H1 (cell line): ENCODE results near the gene SGK1. TPM values are rescaled to one million over a fixed set of nuclear protein-coding genes. Genes with fewer than 3 reads are reported as not detected.

Experiments used
- CTCF ChIA-PET: fragments of 300-600 bp; sonication (Branson Sonifier 250); formaldehyde crosslinking; loops from one replicate; lab custom pipeline; 2021; ENCODE audit not compliant: partially characterized antibody; lab: Charles Lee
- POLR2A ChIA-PET: fragments of 300-600 bp; sonication (Branson Sonifier 250); formaldehyde crosslinking; loops from one replicate; lab custom pipeline; 2021; ENCODE audit warnings: inconsistent platforms; ENCODE audit not compliant: partially characterized antibody; lab: Charles Lee
- DNase-seq, 2 experiments: peaks; one replicate each; pipeline versions ENCODE4 v3.0.0 to v3.0.0-alpha.2; 2010 to 2022; ENCODE audit warnings: low spot score in 2 of 2, low read depth in 1 of 2, mixed read lengths in 1 of 2
- FAIRE-seq: peaks from 2 replicates; lab custom pipeline; 2011; peaks lifted over from hg19 to GRCh38; lab: Jason Lieb, UNC
- H2AFZ ChIP-seq: 2 replicates; pipeline ENCODE4 v1.8.1; 2012; ENCODE audit warnings: low read length, inconsistent platforms
- H2AK5ac ChIP-seq: 2 replicates; pipeline ENCODE4 v1.6.1; 2013; ENCODE audit warnings: low read depth, low read length
- H2BK120ac ChIP-seq: replicated peaks from 2 replicates; pipeline ENCODE3; 2013; ENCODE audit warnings: low read depth, low read length, inconsistent platforms
- H2BK12ac ChIP-seq: 2 replicates; pipeline ENCODE4 v1.6.1; 2013; ENCODE audit warnings: low read depth, low read length
- H2BK15ac ChIP-seq: 2 replicates; pipeline ENCODE4 v1.6.1; 2013; ENCODE audit warnings: low read length
- H2BK20ac ChIP-seq: 2 replicates; pipeline ENCODE4 v1.6.1; 2013; ENCODE audit warnings: low read length
- H2BK5ac ChIP-seq: 2 replicates; pipeline ENCODE4 v1.6.1; 2013; ENCODE audit warnings: low read depth, low read length
- H3K14ac ChIP-seq: 2 replicates; pipeline ENCODE4 v1.6.1; 2013; ENCODE audit warnings: inconsistent platforms; ENCODE audit not compliant: insufficient read length
- H3K18ac ChIP-seq: 2 replicates; pipeline ENCODE4 v1.6.1; 2013; ENCODE audit warnings: low read length; ENCODE audit errors: extremely low read depth
- H3K23ac ChIP-seq: 2 replicates; pipeline ENCODE4 v1.6.1; 2013; ENCODE audit warnings: inconsistent platforms; ENCODE audit not compliant: insufficient read length
- H3K23me2 ChIP-seq: 2 replicates; pipeline ENCODE4 v1.6.1; 2013; ENCODE audit warnings: low read depth, low read length
- H3K27ac ChIP-seq: 2 replicates; pipeline ENCODE4 v1.6.1; 2011; ENCODE audit warnings: low read depth, low read length, inconsistent platforms
- H3K27me3 ChIP-seq, 4 experiments: replicated peaks in 1 of 4; 1 replicate in 1 of 4; 2 replicates in 3 of 4; pipeline versions ENCODE4 v1.6.1 to v1.8.1; 2011 to 2013; ENCODE audit warnings: low read length in 3 of 4, mild to moderate bottlenecking in 3 of 4, inconsistent platforms in 2 of 4, mixed read lengths in 2 of 4, moderate library complexity in 1 of 4; ENCODE audit not compliant: control insufficient read depth in 3 of 4, insufficient read depth in 3 of 4; ENCODE audit errors: extremely low read depth in 1 of 4
- H3K36me3 ChIP-seq, 4 experiments: 2 replicates each; pipeline versions ENCODE4 v1.6.1 to v1.8.1; 2011 to 2013; ENCODE audit warnings: mild to moderate bottlenecking in 4 of 4, low read length in 3 of 4, moderate library complexity in 2 of 4, control low read depth in 1 of 4, inconsistent platforms in 1 of 4; ENCODE audit not compliant: insufficient read depth in 4 of 4, control insufficient read depth in 2 of 4
- H3K4ac ChIP-seq: replicated peaks from 2 replicates; pipeline ENCODE3; 2013; ENCODE audit warnings: low read length, low read depth, mixed read lengths, inconsistent platforms; ENCODE audit not compliant: insufficient read length
- H3K4me1 ChIP-seq, 4 experiments: replicated peaks in 1 of 4; 1 replicate in 1 of 4; 2 replicates in 3 of 4; pipeline versions ENCODE4 v1.6.1 to v1.8.1; 2011 to 2013; ENCODE audit warnings: low read length in 3 of 4, inconsistent platforms in 2 of 4, mixed read lengths in 1 of 4; ENCODE audit not compliant: insufficient read depth in 4 of 4, control insufficient read depth in 3 of 4
- H3K4me2 ChIP-seq, 2 experiments: 2 replicates each; pipeline versions ENCODE4 v1.6.1 to v1.8.1; 2011 to 2013; ENCODE audit warnings: low read depth in 2 of 2, low read length in 2 of 2, control low read depth in 1 of 2, inconsistent platforms in 1 of 2, mild to moderate bottlenecking in 1 of 2; ENCODE audit not compliant: insufficient read depth in 1 of 2
- H3K4me3 ChIP-seq, 4 experiments: fragments of 200-600, 300-600 bp in 1 of 4; sonication (generic), shearing (Covaris generic), sonication (Bioruptor Twin) in 1 of 4; 2 replicates each; pipeline versions ENCODE4 v1.5.1 to v1.8.1; 2011 to 2016; ENCODE audit warnings: low read length in 4 of 4, low read depth in 3 of 4, control low read depth in 2 of 4, inconsistent platforms in 2 of 4, mild to moderate bottlenecking in 2 of 4, mixed read lengths in 1 of 4, moderate library complexity in 1 of 4; ENCODE audit not compliant: insufficient read depth in 2 of 4; ENCODE audit errors: extremely low read depth in 1 of 4
- H3K56ac ChIP-seq: replicated peaks from 2 replicates; pipeline ENCODE3; 2013; ENCODE audit warnings: low read depth, mild to moderate bottlenecking, mixed read lengths, low read length, inconsistent platforms; ENCODE audit not compliant: insufficient read length
- H3K79me1 ChIP-seq: 2 replicates; pipeline ENCODE4 v1.6.1; 2013; ENCODE audit warnings: low read depth, low read length, control low read depth
- H3K79me2 ChIP-seq, 2 experiments: 2 replicates each; pipeline versions ENCODE4 v1.6.1 to v1.8.1; 2012 to 2013; ENCODE audit warnings: low read length in 2 of 2, mild to moderate bottlenecking in 2 of 2, inconsistent platforms in 1 of 2; ENCODE audit not compliant: insufficient read depth in 2 of 2, control insufficient read depth in 1 of 2
- H3K9ac ChIP-seq, 4 experiments: replicated peaks in 1 of 4; 1 replicate in 1 of 4; 2 replicates in 3 of 4; pipeline versions ENCODE4 v1.6.1 to v1.8.1; 2011 to 2013; ENCODE audit warnings: low read depth in 3 of 4, low read length in 3 of 4, control low read depth in 2 of 4, mild to moderate bottlenecking in 2 of 4, moderate library complexity in 2 of 4, inconsistent platforms in 1 of 4; ENCODE audit errors: extremely low read depth in 1 of 4
- H3K9me3 ChIP-seq, 2 experiments: 2 replicates each; pipeline versions ENCODE4 v1.6.1 to v1.8.1; 2012 to 2013; ENCODE audit warnings: mild to moderate bottlenecking in 2 of 2, moderate library complexity in 2 of 2, control low read depth in 1 of 2, inconsistent platforms in 1 of 2, low read depth in 1 of 2, low read length in 1 of 2, mixed read lengths in 1 of 2; ENCODE audit not compliant: insufficient read depth in 2 of 2
- H4K20me1 ChIP-seq, 2 experiments: replicated peaks in 1 of 2; 2 replicates each; pipeline versions ENCODE3 to v1.8.1; 2011 to 2013; ENCODE audit warnings: inconsistent platforms in 2 of 2, low read length in 2 of 2, mild to moderate bottlenecking in 1 of 2; ENCODE audit not compliant: insufficient read depth in 2 of 2, control insufficient read depth in 1 of 2
- H4K5ac ChIP-seq: 2 replicates; pipeline ENCODE4 v1.6.1; 2013; ENCODE audit warnings: low read length, low read depth, mixed read lengths, inconsistent platforms; ENCODE audit not compliant: insufficient read length
- H4K8ac ChIP-seq: 2 replicates; pipeline ENCODE4 v1.8.0; 2013; ENCODE audit warnings: mild to moderate bottlenecking, moderate library complexity, low read length, inconsistent platforms; ENCODE audit not compliant: insufficient read depth; ENCODE audit errors: extremely low read depth
- H4K91ac ChIP-seq: replicated peaks from 2 replicates; pipeline ENCODE3; 2013; ENCODE audit warnings: low read length, mixed read lengths, inconsistent platforms; ENCODE audit not compliant: insufficient read length
- CTBP2 ChIP-seq: IDR thresholded peaks from 2 replicates; pipeline ENCODE4 v1.7.0; 2011; ENCODE audit warnings: borderline replicate concordance, mild to moderate bottlenecking, moderate library complexity, mixed read lengths, low read length; ENCODE audit not compliant: insufficient read depth, insufficient read length
- SP1 ChIP-seq: IDR thresholded peaks from 2 replicates; pipeline ENCODE4 v1.6.1; 2011; ENCODE audit warnings: low read depth, low read length
- WGBS, 2 experiments: shearing (Covaris generic) in 1 of 2; methylation state at CpG; one replicate each; pipeline versions ENCODE4 v1.1.6 to v1.1.7; 2013 to 2015; ENCODE audit warnings: low lambda C conversion rate in 2 of 2, mixed read lengths in 2 of 2, inconsistent platforms in 1 of 2, low coverage in 1 of 2, missing lambda C conversion rate in 1 of 2; ENCODE audit not compliant: insufficient replicate concordance in 2 of 2, insufficient coverage in 1 of 2, insufficient read length in 1 of 2; ENCODE audit errors: extremely low coverage in 1 of 2, missing lambda C conversion rate in 1 of 2; 5-methylcytosine and 5-hydroxymethylcytosine counted together
- polyA plus RNA-seq, 7 experiments: library from polyadenylated mRNA; depleted of rRNA in 3 of 7; stranded (reverse) in 5 of 7; unstranded in 2 of 7; fragments of >200 nt in 5 of 7; fragments of 200-250 nt in 2 of 7; gene quantifications; 1 replicate in 5 of 7; 2 replicates in 1 of 7; 4 replicates in 1 of 7; pipeline versions ENCODE4 v1.2.1 to v1.2.3, GENCODE V29; 2011 to 2013; ENCODE audit warnings: missing spikeins in 2 of 7, mixed read lengths in 2 of 7
- total RNA-seq: library from RNA; stranded (reverse); fragmentation: NEBNext Ultra II Directional; extraction: Animal tissue kit (Norgen Biotek cat#: 25700); gene quantifications from 2 replicates; pipeline ENCODE4 v1.2.1, GENCODE V29; 2021

The SGK1 gene
- total and polyA plus RNA-seq, 2 of the 8 experiments (the other 6 are each of a cell fraction or from before 2014, with no cell fraction given), result 14.5 to 18.4 TPM

GRCh38 chr6:134341999-134342567 is 24.2 kb upstream of the SGK1 start:
- no peak overlapping the region for H2AFZ ChIP-seq
- no peak overlapping the region for H2BK5ac ChIP-seq
- no peak overlapping the region for H3K23ac ChIP-seq
- no peak overlapping the region for H4K5ac ChIP-seq
- no peak overlapping the region for H2AK5ac ChIP-seq
- WGBS, 2 experiments, result 89% methylated on average over 10 of the region's 10 CpGs; no CpG with 5 or more reads in 1 of the 2 experiments
- H2BK12ac ChIP-seq, result no peak overlapping the region
- no peak overlapping the region for H3K4me2 ChIP-seq
- H3K79me1 ChIP-seq, result no peaks in the 10 kb centered on the region
- H4K8ac ChIP-seq, result no peak overlapping the region
- H3K9me3 ChIP-seq, result no peaks in the 10 kb centered on the region
- no peaks in the 10 kb centered on the region for H3K27me3 ChIP-seq
- H3K56ac ChIP-seq, result no peak overlapping the region
- no peaks in the 10 kb centered on the region for H3K79me2 ChIP-seq
- H3K18ac ChIP-seq, result no peak overlapping the region
- no peak overlapping the region for H3K14ac ChIP-seq
- no peak overlapping the region for H2BK15ac ChIP-seq
- H4K91ac ChIP-seq, result no peak overlapping the region
- FAIRE-seq, result no peak
- no peaks in the 10 kb centered on the region for H3K4me1 ChIP-seq
- TF ChIP-seq SP1, result no peak
- TF ChIP-seq CTBP2, result no peak
- TF ChIP-seq, all 59 proteins: peak for 0
- H3K4me3 ChIP-seq, result no peak overlapping the region
- H3K36me3 ChIP-seq, result no peaks in the 10 kb centered on the region
- no peak overlapping the region for H2BK20ac ChIP-seq
- no peak overlapping the region for H2BK120ac ChIP-seq
- no peak for DNase-seq
- H3K23me2 ChIP-seq, result no peaks in the 10 kb centered on the region
- ChIA-PET POLR2A (no interaction called here), CTCF (interaction anchor here (0.9 kb wide), 1 partner anchor 39 kb away, joined by 3 read pairs; no protein-coding TSS in a partner anchor)
- no peak overlapping the region for H3K9ac ChIP-seq
- no peaks in the 10 kb centered on the region for H4K20me1 ChIP-seq
- no peak overlapping the region for H3K27ac ChIP-seq
- H3K4ac ChIP-seq, result no peak overlapping the region
